Hepatocyte (in vitro differentiated cells): Measurements from ENCODE around the gene LRBA.

Experiments used
- EZH2 ChIP-seq: fragments of 200-600 bp; sonication (generic); IDR thresholded peaks from 2 replicates; pipeline ENCODE4 v1.6.1; 2016; ENCODE audit warnings: antibody characterized with exemption, mild to moderate bottlenecking, borderline replicate concordance
- TF ChIP-seq, protein P1 (sequence below): fragments of 200-600 bp; sonication (generic); IDR thresholded peaks from 2 replicates; pipeline ENCODE4 v1.5.1; 2016; ENCODE audit warnings: antibody characterized with exemption, mild to moderate bottlenecking; ENCODE audit not compliant: poor library complexity

DNA sequence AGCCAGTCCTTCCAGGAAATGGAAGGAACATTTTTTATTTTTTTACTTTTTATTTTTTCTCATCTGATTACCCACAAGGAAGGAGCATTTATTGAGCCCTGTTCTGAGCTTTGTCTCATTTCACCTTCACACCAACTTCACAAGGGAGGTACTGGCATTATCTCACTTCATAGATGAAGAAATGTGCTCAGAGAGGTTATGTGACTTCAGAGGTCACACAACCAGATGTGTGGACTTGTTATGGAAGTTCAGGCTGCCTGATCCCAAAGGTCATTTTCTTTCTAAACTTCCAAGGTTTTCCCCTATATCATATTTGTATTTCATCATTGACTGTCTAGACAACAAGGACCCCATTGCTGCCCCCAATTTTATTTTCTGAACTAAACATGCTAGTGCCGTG is 776.5 kb downstream of the LRBA start:
- TF ChIP-seq, protein P1, sequence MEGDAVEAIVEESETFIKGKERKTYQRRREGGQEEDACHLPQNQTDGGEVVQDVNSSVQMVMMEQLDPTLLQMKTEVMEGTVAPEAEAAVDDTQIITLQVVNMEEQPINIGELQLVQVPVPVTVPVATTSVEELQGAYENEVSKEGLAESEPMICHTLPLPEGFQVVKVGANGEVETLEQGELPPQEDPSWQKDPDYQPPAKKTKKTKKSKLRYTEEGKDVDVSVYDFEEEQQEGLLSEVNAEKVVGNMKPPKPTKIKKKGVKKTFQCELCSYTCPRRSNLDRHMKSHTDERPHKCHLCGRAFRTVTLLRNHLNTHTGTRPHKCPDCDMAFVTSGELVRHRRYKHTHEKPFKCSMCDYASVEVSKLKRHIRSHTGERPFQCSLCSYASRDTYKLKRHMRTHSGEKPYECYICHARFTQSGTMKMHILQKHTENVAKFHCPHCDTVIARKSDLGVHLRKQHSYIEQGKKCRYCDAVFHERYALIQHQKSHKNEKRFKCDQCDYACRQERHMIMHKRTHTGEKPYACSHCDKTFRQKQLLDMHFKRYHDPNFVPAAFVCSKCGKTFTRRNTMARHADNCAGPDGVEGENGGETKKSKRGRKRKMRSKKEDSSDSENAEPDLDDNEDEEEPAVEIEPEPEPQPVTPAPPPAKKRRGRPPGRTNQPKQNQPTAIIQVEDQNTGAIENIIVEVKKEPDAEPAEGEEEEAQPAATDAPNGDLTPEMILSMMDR, result no peak
- no peak for TF ChIP-seq EZH2
